ENCODE measurements around the gene ABCA4. TPM values are rescaled to one million over a fixed set of nuclear protein-coding genes. Genes with fewer than 3 reads are reported as not detected.

ABCA4 gene
- total RNA-seq, 1 experiment from 2014 or later = not detected

DNA sequence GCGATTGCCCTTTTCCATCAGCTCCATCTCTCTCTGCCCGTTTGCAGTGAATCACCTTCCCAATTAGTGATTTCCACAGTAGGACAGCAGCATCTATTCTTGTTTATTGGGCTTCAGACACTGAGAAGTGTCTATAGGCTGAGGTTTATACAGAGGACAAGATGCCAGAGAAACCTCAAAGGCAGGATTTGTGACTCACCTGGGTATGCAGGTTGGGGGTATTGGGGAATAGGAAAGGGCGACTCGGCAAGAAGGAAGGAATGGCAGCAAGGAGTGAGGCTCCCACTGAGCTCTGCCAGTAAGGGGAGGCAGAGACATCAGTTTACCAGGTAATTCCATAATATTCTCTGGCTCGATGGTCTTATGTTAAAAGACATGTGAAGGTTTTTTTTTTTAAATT lies 25.3 kb upstream of the ABCA4 start:
- CTCF ChIA-PET = interaction anchor here (0.7 kb wide), 1 partner anchor 118 kb away, joined by 3 read pairs; no protein-coding TSS in a partner anchor
- BruUV-seq (replicated peaks) = no TSS peak
- intact Hi-C loops (cut with micrococcal nuclease) = no loop called here
- POLR2A ChIA-PET = no interaction called here
- TF ChIP-seq, protein P1, sequence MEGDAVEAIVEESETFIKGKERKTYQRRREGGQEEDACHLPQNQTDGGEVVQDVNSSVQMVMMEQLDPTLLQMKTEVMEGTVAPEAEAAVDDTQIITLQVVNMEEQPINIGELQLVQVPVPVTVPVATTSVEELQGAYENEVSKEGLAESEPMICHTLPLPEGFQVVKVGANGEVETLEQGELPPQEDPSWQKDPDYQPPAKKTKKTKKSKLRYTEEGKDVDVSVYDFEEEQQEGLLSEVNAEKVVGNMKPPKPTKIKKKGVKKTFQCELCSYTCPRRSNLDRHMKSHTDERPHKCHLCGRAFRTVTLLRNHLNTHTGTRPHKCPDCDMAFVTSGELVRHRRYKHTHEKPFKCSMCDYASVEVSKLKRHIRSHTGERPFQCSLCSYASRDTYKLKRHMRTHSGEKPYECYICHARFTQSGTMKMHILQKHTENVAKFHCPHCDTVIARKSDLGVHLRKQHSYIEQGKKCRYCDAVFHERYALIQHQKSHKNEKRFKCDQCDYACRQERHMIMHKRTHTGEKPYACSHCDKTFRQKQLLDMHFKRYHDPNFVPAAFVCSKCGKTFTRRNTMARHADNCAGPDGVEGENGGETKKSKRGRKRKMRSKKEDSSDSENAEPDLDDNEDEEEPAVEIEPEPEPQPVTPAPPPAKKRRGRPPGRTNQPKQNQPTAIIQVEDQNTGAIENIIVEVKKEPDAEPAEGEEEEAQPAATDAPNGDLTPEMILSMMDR (IDR thresholded peaks at IDR 0.05; ENCODE audit: unreplicated experiment) = no peak
- no peak for DNase-seq (ENCODE audit: unreplicated experiment)
- Mint-ChIP-seq H3K9me3 (ENCODE audit: unreplicated experiment) (no peaks in the 10 kb centered on the region), H3K36me3 (ENCODE audit: insufficient read depth, unreplicated experiment) (no peaks in the 10 kb centered on the region), H3K27me3 (ENCODE audit: insufficient read depth, unreplicated experiment) (no peaks in the 10 kb centered on the region), H3K27ac (ENCODE audit: low read depth, unreplicated experiment) (no peak overlapping the region), H3K4me1 (ENCODE audit: insufficient read depth, unreplicated experiment) (peaks cover 5% of the 10 kb centered on the region), H3K4me3 (ENCODE audit: unreplicated experiment) (no peak overlapping the region)

DNA sequence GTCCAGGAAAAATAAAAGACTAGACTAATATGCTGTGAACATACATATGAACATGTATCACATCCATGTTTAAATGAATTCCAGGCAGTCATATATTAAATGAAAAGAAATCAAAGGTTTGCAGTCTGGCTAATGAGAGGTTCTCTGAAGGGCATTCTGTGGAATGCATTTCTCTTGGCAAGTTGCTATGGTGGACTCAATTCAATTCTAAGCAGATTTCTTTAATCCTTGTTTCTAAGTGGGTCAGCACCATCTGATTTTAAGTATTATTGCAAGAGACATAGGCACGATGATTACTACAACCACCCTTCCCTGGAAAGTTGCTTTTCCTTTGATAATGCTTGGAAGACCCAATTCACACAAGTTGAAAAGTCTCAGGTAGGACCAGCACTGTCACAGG lies 23.9 kb upstream of the ABCA4 start:
- Mint-ChIP-seq H3K9me3 (ENCODE audit: unreplicated experiment) (no peaks in the 10 kb centered on the region), H3K27me3 (ENCODE audit: insufficient read depth, unreplicated experiment) (no peaks in the 10 kb centered on the region), H3K36me3 (ENCODE audit: insufficient read depth, unreplicated experiment) (no peaks in the 10 kb centered on the region), H3K4me1 (ENCODE audit: insufficient read depth, unreplicated experiment) (peaks cover 5% of the 10 kb centered on the region), H3K27ac (ENCODE audit: low read depth, unreplicated experiment) (no peak overlapping the region), H3K4me3 (ENCODE audit: unreplicated experiment) (no peak overlapping the region)
- no peak for DNase-seq (ENCODE audit: unreplicated experiment)
- ChIA-PET CTCF (no interaction called here), POLR2A (no interaction called here)
- TF ChIP-seq, protein P1 (IDR thresholded peaks at IDR 0.05; ENCODE audit: unreplicated experiment) = no peak
- intact Hi-C loops (cut with micrococcal nuclease) = no loop called here
- no TSS peak for BruUV-seq (replicated peaks)

DNA sequence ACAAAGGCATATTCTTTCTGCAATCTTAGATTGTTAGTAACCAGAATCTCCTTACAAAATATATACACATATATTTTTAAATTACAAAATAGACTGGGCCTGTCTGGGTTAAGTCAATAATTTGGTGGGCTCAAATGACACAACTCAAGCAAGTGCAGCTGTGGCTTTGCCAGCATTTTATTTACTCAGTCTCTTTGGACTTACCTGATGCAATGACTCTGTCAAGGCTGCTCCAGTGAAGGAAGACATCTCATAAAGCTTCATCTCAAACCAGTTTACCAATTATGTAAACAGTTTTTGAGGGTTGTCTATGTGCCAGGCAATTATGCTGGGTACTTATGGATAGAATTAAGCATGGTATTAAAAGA lies 22.8 kb upstream of the ABCA4 start:
- Mint-ChIP-seq H3K27me3 (ENCODE audit: insufficient read depth, unreplicated experiment) (no peaks in the 10 kb centered on the region), H3K4me1 (ENCODE audit: insufficient read depth, unreplicated experiment) (peaks cover 5% of the 10 kb centered on the region), H3K9me3 (ENCODE audit: unreplicated experiment) (no peaks in the 10 kb centered on the region), H3K27ac (ENCODE audit: low read depth, unreplicated experiment) (no peak overlapping the region), H3K36me3 (ENCODE audit: insufficient read depth, unreplicated experiment) (peaks cover 3% of the 10 kb centered on the region), H3K4me3 (ENCODE audit: unreplicated experiment) (no peak overlapping the region)
- intact Hi-C loops (cut with micrococcal nuclease) = no loop called here
- no TSS peak for BruUV-seq (replicated peaks)
- ChIA-PET POLR2A (no interaction called here), CTCF (no interaction called here)
- TF ChIP-seq, protein P1 (IDR thresholded peaks at IDR 0.05; ENCODE audit: unreplicated experiment) = no peak
- DNase-seq (ENCODE audit: unreplicated experiment) = no peak

DNA sequence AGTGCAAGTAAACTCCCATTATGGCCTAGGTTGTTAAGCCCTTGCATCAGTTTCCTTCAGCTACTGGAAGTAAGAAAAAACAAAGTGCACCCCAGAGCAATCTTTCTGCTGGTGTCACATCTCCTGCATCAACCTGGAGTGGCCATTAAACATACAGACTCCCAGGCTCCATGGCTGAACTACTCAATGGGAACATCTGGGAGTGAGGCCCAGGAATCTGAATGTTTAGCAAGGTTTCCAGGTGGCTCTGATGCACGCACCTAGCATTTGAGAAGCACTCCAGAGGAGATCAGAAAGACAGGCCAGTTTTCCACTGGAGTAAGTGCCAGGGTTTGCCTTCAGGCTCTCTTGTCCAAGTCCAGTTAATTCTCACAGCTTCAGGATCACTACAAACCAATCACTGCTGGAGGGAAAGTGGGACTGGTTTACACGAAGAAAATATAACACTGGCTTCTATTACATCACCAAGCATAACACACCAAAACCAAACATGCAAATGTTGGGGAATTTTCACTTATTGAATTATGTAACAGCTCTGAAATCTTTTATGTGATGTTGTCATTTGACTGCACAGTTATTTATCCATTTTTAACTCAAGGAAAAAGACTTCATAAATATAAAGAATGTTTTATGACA lies 22.3 kb upstream of the ABCA4 start:
- Mint-ChIP-seq H3K36me3 (ENCODE audit: insufficient read depth, unreplicated experiment) (peaks cover 4% of the 10 kb centered on the region), H3K9me3 (ENCODE audit: unreplicated experiment) (no peaks in the 10 kb centered on the region), H3K4me3 (ENCODE audit: unreplicated experiment) (no peak overlapping the region), H3K4me1 (ENCODE audit: insufficient read depth, unreplicated experiment) (peaks cover 5% of the 10 kb centered on the region), H3K27ac (ENCODE audit: low read depth, unreplicated experiment) (no peak overlapping the region), H3K27me3 (ENCODE audit: insufficient read depth, unreplicated experiment) (no peaks in the 10 kb centered on the region)
- TF ChIP-seq, protein P1 (IDR thresholded peaks at IDR 0.05; ENCODE audit: unreplicated experiment) = no peak
- CTCF ChIA-PET = no interaction called here
- POLR2A ChIA-PET = no interaction called here
- intact Hi-C loops (cut with micrococcal nuclease) = no loop called here
- no TSS peak for BruUV-seq (replicated peaks)
- no peak for DNase-seq (ENCODE audit: unreplicated experiment)
